Cardiac fibroblast (primary cell): ENCODE measurements around the gene TPRG1L.

Experiments
- DNase-seq, 2 donors: peaks; one replicate each; pipeline versions ENCODE4 v3.0.0 to v3.0.0-alpha.2; 2010; ENCODE audit warnings: low read depth in 2 of 2
- H3K4me3 ChIP-seq, 2 donors: replicated peaks in 1 of 2; 1 replicate in 1 of 2; 2 replicates in 1 of 2; pipeline ENCODE4 v1.5.1; 2011; ENCODE audit warnings: low read depth in 2 of 2, low read length in 2 of 2, mild to moderate bottlenecking in 2 of 2, moderate library complexity in 1 of 2
- CTCF ChIP-seq: IDR thresholded peaks from one replicate; pipeline ENCODE4 v1.5.1; 2011; ENCODE audit warnings: low read depth, mild to moderate bottlenecking, low read length, inconsistent platforms

Gene TPRG1L

GRCh38 chr1:3629561-3630160 lies 4.8 kb downstream of the TPRG1L start:
- no peak for TF ChIP-seq CTCF
- no peak overlapping the region for H3K4me3 ChIP-seq
- DNase-seq, result no peak

- no peak for TF ChIP-seq CTCF
- no peak for DNase-seq
- H3K4me3 ChIP-seq, result no peak overlapping the region
Observed at GRCh38 chr1:3630161-3630611, 5.4 kb downstream of the TPRG1L start.

- DNase-seq, result no peak
- no peak overlapping the region for H3K4me3 ChIP-seq
- TF ChIP-seq CTCF, result no peak
Observed at GRCh38 chr1:3630914-3631313, 6.1 kb downstream of the TPRG1L start.

GRCh38 chr1:3631320-3632260 lies 6.8 kb downstream of the TPRG1L start:
- no peak overlapping the region for H3K4me3 ChIP-seq

GRCh38 chr1:3632298-3632697 lies 7.5 kb downstream of the TPRG1L start:
- no peak overlapping the region for H3K4me3 ChIP-seq
- TF ChIP-seq CTCF, result no peak
- DNase-seq, result no peak

More at GRCh38 chr1:3631320-3632260, 6.8 kb downstream of the TPRG1L start:
- TF ChIP-seq CTCF, result no peak
- no peak for DNase-seq

- H3K4me3 ChIP-seq, result no peak overlapping the region
- TF ChIP-seq CTCF, result no peak
Observed at GRCh38 chr1:3632716-3633343, 8.0 kb downstream of the TPRG1L start.

More at GRCh38 chr1:3632716-3633343, 8.0 kb downstream of the TPRG1L start:
- DNase-seq, result no peak
